ENCODE results near the gene MRTFA. TPM values are rescaled to one million over a fixed set of nuclear protein-coding genes. Genes with fewer than 3 reads are reported as not detected.

Gene MRTFA
- total and polyA plus RNA-seq, 9 of the 15 experiments (the other 6 are each of a cell fraction or from before 2014, with no cell fraction given), result 0.84 to 21.1 (median 3.7) TPM

GRCh38 chr22:40535642-40536041 lies 100.9 kb downstream of the MRTFA start:
- H3K9me3 ChIP-seq (replicated peaks; ENCODE audit: control insufficient read depth, insufficient read depth, low read depth, low read length), result no peaks in the 10 kb centered on the region
- no peak for DNase-seq (ENCODE audit: extremely low read depth in 1 of 4, low spot score in 3 of 4)
- no peak for ATAC-seq
- ChIA-PET CTCF (ENCODE audit: low intra/inter-chr PET ratio) (no interaction called here), POLR2A (no interaction called here)
- no peak overlapping the region for H3K4me2 ChIP-seq (ENCODE audit: insufficient read depth, low read length)
- H3K36me3 ChIP-seq (ENCODE audit: control insufficient read depth, insufficient read depth, low read length), result no peaks in the 10 kb centered on the region
- WGBS (ENCODE audit: insufficient coverage, low coverage, missing lambda C conversion rate), result 81% methylated on average over 2 of the region's 2 CpGs
- no peak overlapping the region for H3K9ac ChIP-seq (ENCODE audit: insufficient read depth in 1 of 2, low read depth in 2 of 2, low read length in 2 of 2)
- no peak overlapping the region for H2AFZ ChIP-seq (ENCODE audit: low read depth, low read length)
- H3K27ac ChIP-seq (ENCODE audit: extremely low read depth, low read depth, low read length), result no peak overlapping the region
- H3K9me1 ChIP-seq (ENCODE audit: control insufficient read depth, insufficient read depth, low read length), result no peaks in the 10 kb centered on the region
- BruUV-seq (replicated peaks), result no TSS peak
- no peak for FAIRE-seq
- no peaks in the 10 kb centered on the region for H3K27me3 ChIP-seq (ENCODE audit: control insufficient read depth in 2 of 2, insufficient read depth in 2 of 2, low read length in 2 of 2)
- intact Hi-C loops (cut with micrococcal nuclease), result no loop called here
- TF ChIP-seq ZBTB17 (CRISPR knock-in tag; IDR thresholded peaks at IDR 0.05) (no peak), NFATC3 (IDR thresholded peaks at IDR 0.05) (no peak), CXXC5 (CRISPR knock-in tag; IDR thresholded peaks at IDR 0.05) (no peak), ZNF586 (CRISPR knock-in tag; conservative IDR thresholded peaks at IDR 0.05) (no peak), TSC22D4 (tag; IDR thresholded peaks at IDR 0.05) (no peak), CHD1 (IDR thresholded peaks at IDR 0.05; ENCODE audit: low read length) (no peak), ZBTB8A (IDR thresholded peaks at IDR 0.05; ENCODE audit: partially characterized antibody) (no peak), NCOA2 (IDR thresholded peaks at IDR 0.05; ENCODE audit: partially characterized antibody in 2 of 2) (no peak), THAP12 (CRISPR knock-in tag; IDR thresholded peaks at IDR 0.05) (no peak)
- peaks cover 0 to 27% of the 10 kb centered on the region in 2 experiments; a peak in 3 of 5 replicates for H3K4me1 ChIP-seq (replicated peaks in 1 of 2; ENCODE audit: control insufficient read depth in 2 of 2, insufficient read depth in 2 of 2, low read length in 2 of 2)
- no peaks in the 10 kb centered on the region for H3K79me2 ChIP-seq (ENCODE audit: control insufficient read depth, insufficient read depth, low read length)
- no peak overlapping the region for H3K4me3 ChIP-seq
- in situ Hi-C loops (cut with MboI), result no loop called here
- H4K20me1 ChIP-seq (replicated peaks; ENCODE audit: control insufficient read depth, insufficient read depth, low read length), result no peaks in the 10 kb centered on the region
